Measurements from ENCODE around the gene SLC12A9. TPM values are rescaled to one million over a fixed set of nuclear protein-coding genes. Genes with fewer than 3 reads are reported as not detected.
"Not testable (repeated sequence)": the region's sequence is repeated elsewhere in the genome, so short reads cannot be mapped to it uniquely, and the experiment has no call there.

The SLC12A9 gene
- total and polyA plus RNA-seq, 7 donors, result 2.2 to 4.7 (median 3.3) TPM

GRCh38 chr7:100840470-100841100 is 11.9 kb upstream of the SLC12A9 start:
- DNase-seq, result peak in 1 of 2 donors; percentile 7
- H3K27ac ChIP-seq, result no peak overlapping the region
- WGBS, 3 donors, result 67 to 73% (median 71%) methylated on average over 8 of the region's 8 CpGs
- no peak for TF ChIP-seq CTCF (IDR thresholded peaks at IDR 0.05)
- H3K27me3 ChIP-seq (ENCODE audit: insufficient read depth in 3 of 3, low read length in 2 of 3), result no peaks in the 10 kb centered on the region
- no peaks in the 10 kb centered on the region for H3K4me1 ChIP-seq
- no peak overlapping the region for H3K4me3 ChIP-seq
- no peak for ATAC-seq
- intact Hi-C loops (cut with DNase I), result no loop called here
- no peaks in the 10 kb centered on the region for H3K9me3 ChIP-seq
- H3K36me3 ChIP-seq (ENCODE audit: insufficient read depth in 1 of 2, low read depth in 1 of 2), result no peaks in the 10 kb centered on the region

- Histone ChIP-seq H3K27me3 (ENCODE audit: insufficient read depth in 3 of 3, low read length in 2 of 3) (no peaks in the 10 kb centered on the region), H3K36me3 (ENCODE audit: insufficient read depth in 1 of 2, low read depth in 1 of 2) (no peaks in the 10 kb centered on the region), H3K4me1 (peaks cover 8% of the 10 kb centered on the region), H3K4me3 (no peak overlapping the region), H3K9me3 (no peaks in the 10 kb centered on the region), H3K27ac (no peak overlapping the region)
- DNase-seq (no peak), ATAC-seq (no peak)
- intact Hi-C loops (cut with DNase I), result no loop called here
- no peak for TF ChIP-seq CTCF (IDR thresholded peaks at IDR 0.05)
- WGBS, 3 donors, result 95 to 98% (median 97%) methylated on average over 4 of the region's 4 CpGs
Observed at GRCh38 chr7:100847360-100847759, 5.2 kb upstream of the SLC12A9 start.

GRCh38 chr7:100854146-100854895 is 1.8 kb downstream of the SLC12A9 start:
- no peak for TF ChIP-seq CTCF (IDR thresholded peaks at IDR 0.05)
- no peak overlapping the region for H3K27ac ChIP-seq
- no peak overlapping the region for H3K4me3 ChIP-seq
- 83 to 86% (median 83%) methylated on average over 14 of the region's 14 CpGs for WGBS, 3 donors
- no peaks in the 10 kb centered on the region for H3K36me3 ChIP-seq (ENCODE audit: insufficient read depth in 1 of 2, low read depth in 1 of 2)
- peaks cover 8% of the 10 kb centered on the region for H3K4me1 ChIP-seq
- DNase-seq (peak in 1 of 2 donors; percentile 43), ATAC-seq (no peak)
- no peaks in the 10 kb centered on the region for H3K27me3 ChIP-seq (ENCODE audit: insufficient read depth in 3 of 3, low read length in 2 of 3)
- no peaks in the 10 kb centered on the region for H3K9me3 ChIP-seq
- intact Hi-C loops (cut with DNase I), result loop anchor here (5.0 kb wide), 3 partner anchors 52 to 152 kb away; partner anchors contain the start of gene POP7 (in 1 of the 2)

GRCh38 chr7:100854899-100855298 is 2.4 kb downstream of the SLC12A9 start:
- not testable (repeated sequence) for H3K9me3 ChIP-seq; H3K4me3 ChIP-seq; H3K27ac ChIP-seq; H3K36me3 ChIP-seq (ENCODE audit: insufficient read depth in 1 of 2, low read depth in 1 of 2); H3K27me3 ChIP-seq (ENCODE audit: insufficient read depth in 3 of 3, low read length in 2 of 3); H3K4me1 ChIP-seq; ATAC-seq
- DNase-seq, result peak in 1 of 2 donors; percentile 5
- 93 to 97% (median 94%) methylated on average over 9 of the region's 9 CpGs for WGBS, 3 donors
- intact Hi-C loops (cut with DNase I), result loop anchor here (5.0 kb wide), 3 partner anchors 53 to 153 kb away; partner anchors contain the start of gene POP7 (in 1 of the 2)

- no peak overlapping the region for H3K27ac ChIP-seq
- H3K27me3 ChIP-seq (ENCODE audit: insufficient read depth in 3 of 3, low read length in 2 of 3), result no peaks in the 10 kb centered on the region
- intact Hi-C loops (cut with DNase I), result no loop called here
- no peak for TF ChIP-seq CTCF (IDR thresholded peaks at IDR 0.05)
- ATAC-seq, result no peak
- peaks cover 8% of the 10 kb centered on the region for H3K4me1 ChIP-seq
- H3K36me3 ChIP-seq (ENCODE audit: insufficient read depth in 1 of 2, low read depth in 1 of 2), result peaks cover 0 to 7% of the 10 kb centered on the region in 2 donors
- DNase-seq, result peak in 1 of 2 donors; percentile 35
- WGBS, 3 donors, result 84 to 89% (median 88%) methylated on average over 10 of the region's 10 CpGs
- H3K4me3 ChIP-seq, result no peak overlapping the region
- no peaks in the 10 kb centered on the region for H3K9me3 ChIP-seq
Observed at GRCh38 chr7:100855515-100855914, 3.0 kb downstream of the SLC12A9 start.
